SH-SY5Y (cell line): ENCODE results near the gene NOL6.

ENCODE experiments used
- GATA2 ChIP-seq: IDR thresholded peaks from 2 replicates; pipeline ENCODE4 v1.6.1; 2011; ENCODE audit warnings: mild to moderate bottlenecking, low read depth, low read length
- GATA3 ChIP-seq: IDR thresholded peaks from 2 replicates; pipeline ENCODE4 v1.6.1; 2011; ENCODE audit warnings: low read depth, mild to moderate bottlenecking, low read length, moderate library complexity

DNA sequence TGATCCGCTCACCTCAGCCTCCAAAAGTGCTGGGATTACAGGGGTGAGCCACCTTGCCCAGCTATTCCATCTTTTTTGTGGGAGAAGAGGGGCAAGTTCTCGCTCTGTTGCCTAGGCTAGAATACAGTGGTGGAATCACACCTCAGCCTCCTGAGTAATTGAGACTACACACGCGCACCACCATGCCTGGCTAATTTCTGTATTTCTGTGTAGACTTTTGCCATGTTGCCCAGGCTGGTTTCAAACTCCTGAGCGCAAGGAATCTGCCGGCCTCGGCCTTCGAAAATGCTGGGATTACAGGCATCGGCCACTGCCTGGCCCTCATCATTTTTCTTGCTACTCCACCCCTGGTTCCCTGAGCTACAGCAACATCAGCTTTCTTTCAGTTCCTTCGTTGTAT lies 2.8 kb upstream of the NOL6 start:
- no peak for TF ChIP-seq GATA2
- no peak for TF ChIP-seq GATA3
